Putamen (tissue), 1 donor: ENCODE results near the gene AGBL2.
"Not testable (repeated sequence)": the region's sequence is repeated elsewhere in the genome, so short reads cannot be mapped to it uniquely, and the experiment has no call there.

Experiments
- DNase-seq: peaks from one replicate; pipeline ENCODE4 v3.0.0-alpha.2; 2016; ENCODE audit warnings: low spot score

AGBL2 gene, protein sequence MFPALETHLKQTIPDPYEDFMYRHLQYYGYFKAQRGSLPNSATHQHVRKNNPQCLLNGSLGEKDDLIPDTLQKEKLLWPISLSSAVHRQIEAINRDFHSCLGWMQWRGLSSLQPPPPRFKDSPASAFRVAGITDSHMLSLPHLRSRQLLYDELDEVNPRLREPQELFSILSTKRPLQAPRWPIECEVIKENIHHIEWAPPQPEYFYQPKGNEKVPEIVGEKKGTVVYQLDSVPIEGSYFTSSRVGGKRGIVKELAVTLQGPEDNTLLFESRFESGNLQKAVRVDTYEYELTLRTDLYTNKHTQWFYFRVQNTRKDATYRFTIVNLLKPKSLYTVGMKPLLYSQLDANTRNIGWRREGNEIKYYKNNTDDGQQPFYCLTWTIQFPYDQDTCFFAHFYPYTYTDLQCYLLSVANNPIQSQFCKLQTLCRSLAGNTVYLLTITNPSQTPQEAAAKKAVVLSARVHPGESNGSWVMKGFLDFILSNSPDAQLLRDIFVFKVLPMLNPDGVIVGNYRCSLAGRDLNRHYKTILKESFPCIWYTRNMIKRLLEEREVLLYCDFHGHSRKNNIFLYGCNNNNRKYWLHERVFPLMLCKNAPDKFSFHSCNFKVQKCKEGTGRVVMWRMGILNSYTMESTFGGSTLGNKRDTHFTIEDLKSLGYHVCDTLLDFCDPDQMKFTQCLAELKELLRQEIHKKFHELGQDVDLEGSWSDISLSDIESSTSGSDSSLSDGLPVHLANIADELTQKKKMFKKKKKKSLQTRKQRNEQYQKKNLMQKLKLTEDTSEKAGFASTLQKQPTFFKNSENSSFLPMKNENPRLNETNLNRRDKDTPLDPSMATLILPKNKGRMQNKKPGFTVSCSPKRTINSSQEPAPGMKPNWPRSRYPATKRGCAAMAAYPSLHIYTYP

DNA sequence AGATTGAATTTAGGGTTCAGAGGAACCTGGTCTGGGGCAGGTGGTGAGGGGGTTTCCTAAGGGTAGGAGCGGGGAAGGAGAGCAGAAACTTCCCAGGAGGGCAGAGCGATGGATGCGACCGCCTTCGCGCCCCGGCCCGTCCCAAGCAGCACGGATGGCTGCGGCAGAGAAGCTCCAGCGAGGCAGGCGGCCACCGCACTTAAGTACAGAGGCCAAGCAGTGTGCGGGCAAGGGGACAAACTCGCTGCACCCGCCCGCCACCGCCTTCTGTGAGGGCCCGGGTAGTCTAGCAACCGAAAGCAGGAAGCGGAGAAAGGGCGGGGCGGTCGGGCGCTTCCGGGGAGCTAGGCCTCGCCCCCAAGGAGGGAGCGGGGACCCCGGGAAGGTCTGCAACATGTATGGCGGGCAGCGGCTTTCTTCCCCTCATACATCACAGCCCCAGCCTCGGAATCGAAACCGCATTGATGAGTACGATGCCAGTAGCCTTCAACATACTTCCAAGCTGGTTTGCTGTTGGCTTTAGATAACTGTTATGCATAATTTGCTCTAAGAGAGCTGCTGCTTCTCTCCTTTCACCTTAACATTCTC, at the start of gene AGBL2:
Gene AGBL2, minus strand, starts transcription at position 288 of the 588 bp plus-strand sequence. CDS start 719 bp downstream, outside the sequence.
- DNase-seq, result peak; percentile 52

DNA sequence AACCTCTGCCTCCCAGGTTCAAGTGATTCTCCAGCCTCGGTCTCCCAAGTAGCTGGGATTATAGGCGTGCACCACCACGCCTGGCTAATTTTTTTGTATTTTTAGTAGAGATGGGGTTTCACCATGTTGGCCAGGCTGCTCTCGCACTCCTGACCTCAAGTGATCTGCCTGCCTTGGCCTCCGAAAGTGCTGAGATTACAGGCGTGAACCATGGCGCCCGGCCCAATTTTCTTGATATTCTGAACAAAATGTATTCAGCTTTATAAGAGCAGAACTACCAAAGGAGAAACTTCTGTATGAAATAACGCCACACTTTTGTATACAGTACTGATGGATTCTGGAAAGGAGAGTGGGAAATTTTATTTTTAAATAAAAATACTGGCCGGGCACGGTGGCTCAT, 44.1 kb upstream of the AGBL2 start:
- DNase-seq, result not testable (repeated sequence)

DNA sequence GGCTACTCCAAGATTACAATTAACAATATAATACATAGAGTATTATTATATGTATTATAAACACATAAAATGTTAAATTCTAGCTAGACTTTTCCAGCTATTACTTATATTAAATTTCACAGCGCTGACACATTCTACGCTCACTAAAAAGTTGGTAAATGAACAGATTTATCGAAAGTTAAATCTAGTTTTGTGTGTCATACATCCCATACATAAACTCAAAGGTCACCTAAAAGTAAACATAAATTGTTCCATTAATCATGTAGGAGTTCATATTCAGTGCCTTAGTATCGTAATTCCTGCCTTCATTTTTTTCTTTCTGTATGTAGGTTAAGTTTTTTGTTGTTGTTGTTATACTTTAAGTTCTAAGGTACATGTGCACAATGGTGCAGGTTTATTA, 41.0 kb upstream of the AGBL2 start:
- DNase-seq, result no peak

DNA sequence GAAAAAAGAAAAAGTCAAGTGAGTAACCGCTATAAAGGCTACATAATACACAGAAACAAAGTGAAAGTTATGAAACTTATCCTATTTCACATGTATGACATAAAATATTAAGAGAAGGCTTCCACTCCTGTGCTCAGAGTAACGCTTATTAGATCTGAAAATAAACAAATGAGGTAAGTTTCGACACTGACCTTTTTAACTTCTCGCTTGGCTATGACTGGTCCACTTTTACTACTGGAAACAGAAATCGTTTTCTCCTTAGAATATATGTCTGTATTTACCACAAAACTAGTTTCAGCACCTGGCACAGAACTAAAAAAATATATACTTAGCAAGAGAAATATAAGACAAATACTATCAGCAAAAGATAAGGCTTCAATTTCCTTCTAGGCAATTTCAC, 35.6 kb upstream of the AGBL2 start:
- no peak for DNase-seq

DNA sequence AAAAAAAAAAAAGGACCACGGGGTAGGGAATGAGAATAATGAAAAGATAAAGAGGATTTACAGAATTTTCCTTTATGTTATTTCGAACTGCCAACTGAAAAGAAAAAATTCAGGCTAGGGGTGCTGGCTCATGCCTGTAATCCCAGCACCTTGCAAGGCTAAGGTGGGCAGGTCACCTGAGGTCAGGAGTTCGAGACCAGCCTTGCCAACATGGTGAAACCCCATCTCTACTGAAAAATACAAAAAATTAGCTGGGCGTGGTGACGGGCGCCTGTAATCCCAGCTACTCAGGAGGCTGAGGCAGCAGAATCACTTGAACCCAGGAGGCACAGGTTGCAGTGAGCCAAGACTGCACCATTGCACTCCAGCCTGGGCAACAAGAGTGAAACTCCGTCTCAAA, 27.3 kb upstream of the AGBL2 start:
- DNase-seq, result not testable (repeated sequence)

DNA sequence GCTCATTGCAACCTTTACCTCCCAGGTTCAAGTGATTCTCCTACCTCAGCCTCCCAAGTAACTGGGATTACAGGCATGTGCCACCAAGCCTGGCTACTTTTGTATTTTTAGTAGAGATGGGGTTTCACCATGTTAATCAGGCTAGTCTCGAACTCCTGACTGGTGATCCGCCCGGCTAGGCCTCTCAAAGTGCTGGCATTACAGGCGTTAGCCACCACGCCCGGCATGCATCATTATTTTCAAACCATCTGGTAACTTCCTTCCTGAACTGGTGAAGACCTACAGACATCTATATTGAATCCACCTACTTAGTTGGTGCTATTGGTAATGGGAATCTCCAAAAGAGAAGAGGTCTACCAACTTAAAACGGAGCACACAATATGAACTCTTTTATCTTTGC, 22.6 kb upstream of the AGBL2 start:
- not testable (repeated sequence) for DNase-seq

DNA sequence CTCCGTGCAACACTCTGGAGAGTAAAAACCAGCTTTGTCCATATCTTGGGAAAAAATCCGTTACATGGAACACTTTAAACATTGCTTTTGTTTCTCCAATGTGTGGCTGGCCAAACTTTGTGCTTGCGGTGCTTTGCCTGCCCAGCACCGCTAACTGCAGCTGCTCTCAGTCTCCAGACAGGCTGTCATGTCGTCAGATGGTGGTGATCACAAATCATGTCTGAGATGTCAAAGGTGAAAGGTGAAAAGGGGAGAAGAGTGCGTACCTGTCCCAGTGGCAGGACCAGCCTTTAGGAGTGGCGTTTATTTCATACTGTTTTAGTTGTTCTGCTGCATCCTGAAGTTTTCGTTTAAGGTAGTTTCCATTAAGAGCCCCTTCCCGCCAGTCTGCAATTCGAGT, 17.1 kb upstream of the AGBL2 start:
- no peak for DNase-seq

DNA sequence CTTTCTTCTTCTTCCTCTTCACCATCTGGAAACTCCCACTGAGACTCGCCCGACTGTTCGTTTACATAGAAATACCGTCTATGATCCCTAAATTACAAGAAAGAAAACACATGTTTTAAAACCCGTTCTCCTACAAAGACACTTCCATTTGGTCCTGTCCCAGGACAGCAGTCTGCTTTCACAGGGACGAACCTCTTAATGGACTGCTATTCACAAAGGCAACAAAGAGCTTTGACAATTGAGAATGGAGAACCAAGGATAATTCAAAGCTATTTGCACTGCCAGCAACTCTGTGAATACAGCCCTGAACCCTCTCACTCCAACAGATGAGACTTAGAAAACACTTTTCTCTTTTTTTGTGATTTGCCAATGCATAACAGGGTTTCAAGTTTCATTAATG, 16.3 kb upstream of the AGBL2 start:
- DNase-seq, result no peak

DNA sequence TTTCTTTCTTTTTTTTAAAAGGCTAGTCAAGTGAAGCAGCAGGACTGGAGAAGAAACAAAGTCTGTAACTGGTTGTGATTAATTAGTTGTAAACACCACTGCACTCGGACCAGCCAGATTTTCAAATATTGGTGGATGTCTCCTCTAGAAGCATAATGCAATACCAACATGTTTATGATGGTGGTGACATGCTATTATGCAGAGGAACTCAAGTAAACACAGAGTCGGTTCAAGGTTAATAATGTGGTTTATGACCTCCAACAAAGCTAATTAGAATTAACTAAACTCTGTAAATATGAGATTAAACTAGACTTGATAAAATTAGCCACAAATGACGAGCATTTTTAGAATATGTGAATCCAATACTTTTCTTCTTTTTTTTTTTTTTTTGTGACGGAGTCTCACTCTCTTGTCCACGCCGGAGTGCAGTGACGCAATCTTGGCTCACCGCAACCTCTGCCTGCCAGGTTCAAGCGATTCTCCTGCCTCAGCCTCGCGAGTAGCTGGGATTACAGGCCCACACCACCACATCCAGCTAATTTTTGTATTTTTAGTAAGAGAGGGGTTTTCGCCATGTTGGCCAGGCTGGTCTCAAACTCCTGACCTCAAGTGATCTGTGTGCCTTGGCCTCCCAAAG, 11.8 kb upstream of the AGBL2 start:
- no peak for DNase-seq

DNA sequence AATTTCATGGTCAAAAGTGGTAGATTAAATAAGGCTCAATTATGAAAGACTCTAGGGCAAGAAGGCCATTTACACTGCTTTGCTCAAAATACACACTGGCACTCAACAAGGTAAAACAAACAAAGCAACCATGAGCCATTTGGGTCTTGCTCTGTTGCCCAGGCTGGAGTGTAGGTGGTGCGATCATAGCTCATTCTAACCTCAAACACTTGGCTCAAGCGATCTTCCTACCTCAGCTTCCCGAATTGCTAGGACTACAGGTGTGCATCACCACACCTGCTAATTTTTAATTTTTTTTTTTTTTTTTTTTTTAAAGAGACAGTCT, 10.9 kb upstream of the AGBL2 start:
- DNase-seq, result no peak

DNA sequence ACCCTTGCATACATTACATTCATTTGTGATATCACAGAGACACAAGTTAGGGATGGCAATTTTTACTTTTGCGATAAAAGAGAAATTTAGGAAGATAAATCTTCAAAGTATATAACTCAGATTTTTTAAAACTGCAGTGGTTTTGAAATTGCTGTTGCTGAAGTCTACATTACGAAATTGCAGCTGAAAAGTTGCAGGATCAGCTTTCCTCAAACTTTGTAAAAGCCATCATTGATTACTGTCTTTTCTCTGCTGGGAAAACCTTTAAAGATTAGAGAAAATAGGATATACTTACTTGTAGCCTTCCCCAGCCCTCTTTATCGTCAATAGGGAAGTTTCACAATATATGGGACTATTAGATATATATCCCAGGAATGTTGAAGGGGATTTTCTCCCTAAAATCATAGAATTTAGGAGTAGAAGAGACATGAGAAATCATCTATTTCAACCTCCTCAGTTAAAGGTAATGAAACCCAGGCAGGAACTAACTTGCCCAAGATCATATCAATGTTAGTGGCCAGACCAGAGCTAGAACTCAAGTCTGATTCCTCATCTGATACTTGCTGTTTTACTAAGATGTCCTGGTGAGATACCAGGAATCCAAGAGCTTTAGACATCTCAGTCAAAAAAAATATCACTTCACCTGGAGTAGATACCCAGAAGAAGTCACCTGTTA, 10.4 kb upstream of the AGBL2 start:
- no peak for DNase-seq

DNA sequence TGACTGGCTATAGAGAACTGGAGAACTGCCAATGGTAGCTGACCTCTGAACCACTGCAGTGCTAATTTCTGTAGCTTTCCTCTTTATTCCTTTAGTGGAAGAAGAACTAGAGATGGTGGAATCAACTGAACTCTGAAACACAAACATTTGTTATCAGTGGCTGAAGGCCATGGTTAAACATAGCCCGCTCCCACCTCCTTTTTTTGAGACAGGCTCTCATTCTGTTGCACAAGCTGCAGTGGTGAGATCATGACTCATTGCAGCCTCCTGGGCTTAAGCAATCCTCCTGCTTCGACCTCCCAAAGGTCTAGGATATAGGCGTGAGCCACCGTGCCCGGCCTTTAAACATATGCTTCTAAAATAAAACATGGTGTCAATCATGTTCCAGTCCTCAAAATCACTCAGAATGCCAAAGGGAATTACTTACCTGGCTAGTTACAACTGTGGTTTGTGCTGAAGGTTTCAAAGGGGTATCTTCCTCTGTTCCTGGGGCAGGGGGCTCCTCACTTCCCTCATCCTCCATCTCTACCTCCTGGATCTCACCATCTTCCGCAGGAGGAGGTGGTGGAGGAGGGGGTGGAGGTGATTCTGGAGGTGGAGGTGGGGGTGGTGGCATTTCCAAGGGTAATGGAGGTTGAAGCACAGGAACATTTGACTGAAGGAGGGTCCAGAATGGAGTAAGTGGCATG, 9.0 kb upstream of the AGBL2 start:
- no peak for DNase-seq

DNA sequence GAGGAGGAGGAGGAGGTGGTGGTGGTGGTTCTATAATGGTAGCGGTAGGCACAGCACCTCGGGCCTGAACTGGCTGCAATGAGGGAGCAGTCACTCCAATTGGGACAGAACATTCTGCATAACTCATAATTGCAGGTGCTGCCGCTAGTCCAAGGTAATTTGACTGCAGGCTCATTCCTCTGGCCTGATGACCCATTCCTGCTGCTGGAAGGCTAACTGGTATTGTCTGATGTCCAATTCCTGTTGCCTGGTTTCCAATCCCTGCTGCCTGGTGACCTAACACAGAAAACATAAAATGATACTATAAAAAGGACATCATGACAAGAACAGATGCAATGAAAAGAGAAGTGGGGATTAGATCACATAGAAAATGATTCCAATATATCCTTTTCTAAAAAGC, 7.9 kb upstream of the AGBL2 start:
- DNase-seq, result no peak

DNA sequence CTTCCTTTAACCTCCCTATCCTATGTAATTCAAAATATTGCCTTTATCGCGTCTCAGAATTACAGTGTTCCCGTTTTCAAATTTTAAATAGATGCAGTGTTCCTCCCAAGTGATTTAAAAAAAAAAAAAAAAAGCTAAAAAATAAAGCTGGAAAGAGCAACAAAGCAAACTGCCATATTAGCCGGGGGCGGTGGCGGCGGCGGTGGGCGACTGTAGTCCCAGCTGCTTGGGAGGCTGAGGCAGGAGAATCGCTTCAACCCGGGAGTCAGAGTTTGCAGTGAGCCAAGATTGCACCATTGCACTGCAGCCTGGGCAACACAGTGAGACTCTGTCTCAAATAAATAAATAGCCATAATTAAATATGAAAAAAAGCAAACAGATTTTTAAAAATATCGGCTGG, 5.5 kb upstream of the AGBL2 start:
- no peak for DNase-seq

DNA sequence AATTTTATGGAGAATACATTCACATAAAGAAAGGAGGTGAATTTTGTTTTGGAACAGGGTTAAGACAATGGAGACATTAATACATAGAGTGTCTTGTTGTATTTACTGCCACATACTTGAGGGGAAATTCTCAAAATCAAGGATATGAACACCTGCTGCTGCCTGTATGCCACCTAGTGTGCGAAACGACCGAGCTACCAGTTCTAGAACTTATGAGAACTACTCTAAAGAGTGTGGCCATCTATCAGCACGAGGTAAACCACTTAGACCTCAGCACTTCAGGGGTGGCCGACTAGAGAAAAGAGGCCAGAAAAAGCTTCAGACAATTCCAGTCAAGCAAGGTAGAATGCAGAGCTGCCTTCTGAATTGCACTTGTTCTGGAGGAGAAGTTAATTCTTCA, 1.5 kb upstream of the AGBL2 start:
- no peak for DNase-seq

DNA sequence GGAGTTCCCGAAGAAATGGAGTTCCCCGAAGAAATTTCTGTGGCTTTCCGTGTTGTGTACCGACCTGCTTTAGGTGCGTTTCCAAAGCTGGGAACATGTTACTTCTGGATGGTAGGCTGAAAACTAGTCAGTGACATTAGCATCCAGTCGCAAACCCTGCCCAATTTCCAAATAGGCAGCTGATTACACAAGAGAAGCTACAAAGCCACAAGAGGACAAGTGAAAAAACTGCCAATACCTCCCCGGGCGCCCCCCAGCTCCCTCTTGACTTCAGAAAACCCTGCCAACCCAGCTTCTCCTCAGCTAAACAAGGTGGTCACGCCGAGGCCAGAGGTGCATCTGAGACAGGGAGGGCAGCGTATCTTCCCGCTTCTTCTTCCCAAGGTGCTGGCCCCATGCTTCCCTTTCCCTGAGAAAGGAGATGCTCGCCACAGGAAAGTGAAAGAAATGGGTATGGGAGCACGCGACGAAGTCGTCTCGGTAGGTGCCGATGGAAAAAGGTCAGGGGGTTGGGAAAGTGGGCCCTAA, 551 bp downstream of the AGBL2 start:
- DNase-seq, result no peak

DNA sequence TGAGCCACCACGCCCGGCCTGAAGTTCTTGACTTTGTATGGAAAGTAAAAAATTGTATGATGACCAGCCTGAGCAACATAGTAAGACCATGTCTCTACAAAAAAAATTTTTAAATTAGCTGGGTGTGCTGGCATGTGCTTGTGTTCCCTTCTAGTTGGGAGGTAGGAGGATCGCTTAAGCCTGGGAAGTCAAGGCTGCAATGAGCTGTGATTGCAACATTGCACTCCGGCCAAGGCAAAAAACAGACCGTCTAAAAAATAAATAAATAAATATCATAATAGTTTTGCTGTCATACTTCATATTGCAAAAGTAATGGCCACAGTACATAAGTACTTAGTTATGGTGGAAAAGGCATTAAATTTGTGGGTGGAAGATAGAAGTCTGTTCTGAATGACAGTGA, 3.4 kb downstream of the AGBL2 start:
- no peak for DNase-seq

DNA sequence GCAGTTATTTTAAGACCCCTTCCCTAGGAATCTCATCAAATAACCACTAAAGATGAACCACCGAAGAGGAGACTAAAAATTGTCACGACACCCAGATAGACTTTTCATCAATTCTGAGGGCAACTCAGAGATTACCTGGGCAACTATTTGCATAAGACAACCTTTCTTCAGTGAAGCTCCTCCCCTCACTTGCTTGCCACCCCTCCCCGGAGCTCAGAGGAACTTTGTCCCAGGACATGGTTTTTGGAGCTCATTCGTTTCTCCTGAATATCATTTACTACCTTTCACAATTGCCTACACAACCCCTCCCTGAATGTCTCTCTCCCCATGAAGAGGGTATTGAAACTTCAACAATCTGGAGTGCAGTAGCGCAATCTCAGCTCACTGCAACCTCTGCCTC, 3.9 kb downstream of the AGBL2 start:
- DNase-seq, result no peak

DNA sequence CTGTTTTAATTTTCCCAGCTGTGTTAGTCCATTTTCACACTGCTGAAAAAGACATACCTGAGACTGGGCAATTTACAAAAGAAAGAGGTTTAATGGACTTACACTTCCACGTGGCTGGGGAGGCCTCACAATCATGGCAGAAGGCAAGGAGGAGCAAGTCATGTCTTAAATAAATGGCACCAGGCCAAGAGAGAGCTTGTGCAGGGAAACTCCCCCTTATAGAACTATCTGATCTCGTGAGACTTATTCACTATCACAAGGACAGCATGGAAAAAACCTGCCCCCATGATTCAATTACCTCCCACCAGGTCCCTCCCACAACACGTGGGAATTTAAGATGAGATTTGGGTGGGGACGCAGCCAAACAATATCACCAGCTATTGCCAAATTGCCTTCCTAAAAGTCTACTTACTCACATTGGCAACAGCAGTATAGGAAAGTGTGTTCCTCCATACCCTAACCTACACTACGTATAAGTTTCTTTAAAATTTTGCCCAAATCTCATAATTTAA, 7.8 kb downstream of the AGBL2 start:
- not testable (repeated sequence) for DNase-seq

DNA sequence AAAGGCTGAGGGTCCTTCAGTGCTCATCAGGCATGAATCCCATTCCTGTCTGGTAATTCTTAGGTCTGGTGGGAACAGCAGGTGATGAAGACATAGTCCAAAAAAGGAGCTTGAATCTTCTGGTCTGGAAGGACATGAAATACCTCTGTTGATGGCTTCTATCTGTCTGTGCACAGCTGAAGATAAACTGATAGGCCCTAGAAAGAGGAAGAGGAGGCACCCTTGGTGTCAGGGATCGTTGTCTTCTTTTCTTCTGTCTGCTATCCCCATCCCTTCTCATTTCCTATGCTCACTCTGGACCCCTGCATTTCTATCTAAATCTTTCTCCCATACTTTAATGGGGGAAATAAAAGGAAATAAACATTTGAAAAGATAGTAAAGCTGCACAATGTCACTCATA, 9.4 kb downstream of the AGBL2 start:
- no peak for DNase-seq

DNA sequence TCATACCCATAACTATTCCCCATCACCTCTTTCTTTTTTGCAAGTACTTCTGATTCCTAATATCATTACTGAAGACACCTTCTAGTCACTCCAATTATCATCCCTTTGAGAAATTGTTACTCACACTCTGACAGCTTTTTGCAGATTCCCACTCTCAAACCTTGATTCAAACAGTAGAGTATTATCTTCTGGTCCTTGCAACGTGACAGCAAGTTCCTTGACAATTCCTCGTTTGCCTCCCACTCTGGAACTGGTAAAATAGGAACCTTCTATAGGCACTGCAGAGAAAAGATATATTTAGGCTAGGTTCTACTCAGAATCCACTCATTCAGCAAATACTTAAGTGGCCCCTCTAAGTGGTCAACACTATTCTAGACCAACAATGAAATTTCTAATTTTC, 23.2 kb downstream of the AGBL2 start:
- DNase-seq, result peak; percentile 79
